Purkinje cell (primary cell): ENCODE data around the gene ABHD11. TPM values are rescaled to one million over a fixed set of nuclear protein-coding genes. Genes with fewer than 3 reads are reported as not detected.

Experiments used
- polyA plus RNA-seq: library from polyadenylated mRNA; unstranded; fragments of >200 nt; fragmentation: Nextera tagmentation; gene quantifications from 2 replicates; pipeline ENCODE4 v1.2.1, GENCODE V29; 2014

The ABHD11 gene
- 3.1 and 6.1 TPM in 2 replicates for polyA plus RNA-seq

GRCh38 chr7:73738612-73739386, at the start of gene ABHD11:
ABHD11 (minus strand) TSS chr7:73738802; CDS start chr7:73738770, 32 bp downstream.

GRCh38 chr7:73770002-73770859, 31.6 kb upstream of the ABHD11 start, which contains the start of gene CLDN3:
CLDN3 (minus strand) TSS chr7:73770270; CDS start chr7:73770049, 221 bp downstream.

GRCh38 chr7:73718905-73719805, 19.4 kb downstream of the ABHD11 start, which contains the start of gene STX1A:
STX1A (minus strand) TSS chr7:73719669; CDS start chr7:73719631, 38 bp downstream.

Other genes with a start within 250 kb of the ABHD11 start
- gene BAZ1B, start 216.5 kb downstream of the ABHD11 start, polyA plus RNA-seq = 8.4 and 10.1 TPM in 2 replicates
- gene BCL7B, start 181.1 kb downstream of the ABHD11 start, polyA plus RNA-seq = 13.1 and 16.4 TPM in 2 replicates
- gene TBL2, start 160.2 kb downstream of the ABHD11 start, polyA plus RNA-seq = 5.2 and 6.2 TPM in 2 replicates
- gene MLXIPL, start 114.3 kb downstream of the ABHD11 start, polyA plus RNA-seq = 1.4 TPM in 1 of 2 replicates, not detected in the other
- gene VPS37D, start 71.0 kb downstream of the ABHD11 start, polyA plus RNA-seq = not detected in 2 replicates
- gene DNAJC30, start 55.3 kb downstream of the ABHD11 start, polyA plus RNA-seq = 1.9 and 2.0 TPM in 2 replicates
- gene BUD23, start 55.2 kb downstream of the ABHD11 start, polyA plus RNA-seq = 60.8 and 63.6 TPM in 2 replicates
- gene STX1A, start 19.1 kb downstream of the ABHD11 start, polyA plus RNA-seq = 0.49 and 21.7 TPM in 2 replicates
- gene CLDN3, start 31.5 kb upstream of the ABHD11 start, polyA plus RNA-seq = not detected in 2 replicates
- not detected in 2 replicates for gene CLDN4, start 92.2 kb upstream of the ABHD11 start, polyA plus RNA-seq
- 1.1 TPM in 1 of 2 replicates, not detected in the other for gene METTL27, start 103.7 kb upstream of the ABHD11 start, polyA plus RNA-seq
- not detected in 2 replicates for gene TMEM270, start 122.4 kb upstream of the ABHD11 start, polyA plus RNA-seq